Activated T-cell treated with anti-CD3 and anti-CD28 coated beads, Interleukin-2, amount 50 U/mL, for 24 hours (primary cell): ENCODE data around the gene RAB24.

Experiments used
- DNase-seq: peaks from one replicate; pipeline ENCODE4 v3.0.0-alpha.2; 2020
- H3K27ac Mint-ChIP-seq: 2 replicates; pipeline ENCODE4 v1.8.0; 2020; ENCODE audit warnings: mild to moderate bottlenecking, mixed read lengths
- H3K27me3 Mint-ChIP-seq: 2 replicates; pipeline ENCODE4 v1.8.0; 2020; ENCODE audit warnings: mixed read lengths
- H3K36me3 Mint-ChIP-seq: 2 replicates; pipeline ENCODE4 v1.8.0; 2020; ENCODE audit warnings: low read depth, mixed read lengths
- H3K4me1 Mint-ChIP-seq: 2 replicates; pipeline ENCODE4 v1.8.0; 2020; ENCODE audit warnings: low read depth, mixed read lengths
- H3K4me3 Mint-ChIP-seq: 2 replicates; pipeline ENCODE4 v1.8.0; 2020; ENCODE audit warnings: mild to moderate bottlenecking, moderate library complexity, mixed read lengths
- H3K9me3 Mint-ChIP-seq: 2 replicates; pipeline ENCODE4 v1.8.0; 2020; ENCODE audit warnings: mixed read lengths

RAB24 gene

DNA sequence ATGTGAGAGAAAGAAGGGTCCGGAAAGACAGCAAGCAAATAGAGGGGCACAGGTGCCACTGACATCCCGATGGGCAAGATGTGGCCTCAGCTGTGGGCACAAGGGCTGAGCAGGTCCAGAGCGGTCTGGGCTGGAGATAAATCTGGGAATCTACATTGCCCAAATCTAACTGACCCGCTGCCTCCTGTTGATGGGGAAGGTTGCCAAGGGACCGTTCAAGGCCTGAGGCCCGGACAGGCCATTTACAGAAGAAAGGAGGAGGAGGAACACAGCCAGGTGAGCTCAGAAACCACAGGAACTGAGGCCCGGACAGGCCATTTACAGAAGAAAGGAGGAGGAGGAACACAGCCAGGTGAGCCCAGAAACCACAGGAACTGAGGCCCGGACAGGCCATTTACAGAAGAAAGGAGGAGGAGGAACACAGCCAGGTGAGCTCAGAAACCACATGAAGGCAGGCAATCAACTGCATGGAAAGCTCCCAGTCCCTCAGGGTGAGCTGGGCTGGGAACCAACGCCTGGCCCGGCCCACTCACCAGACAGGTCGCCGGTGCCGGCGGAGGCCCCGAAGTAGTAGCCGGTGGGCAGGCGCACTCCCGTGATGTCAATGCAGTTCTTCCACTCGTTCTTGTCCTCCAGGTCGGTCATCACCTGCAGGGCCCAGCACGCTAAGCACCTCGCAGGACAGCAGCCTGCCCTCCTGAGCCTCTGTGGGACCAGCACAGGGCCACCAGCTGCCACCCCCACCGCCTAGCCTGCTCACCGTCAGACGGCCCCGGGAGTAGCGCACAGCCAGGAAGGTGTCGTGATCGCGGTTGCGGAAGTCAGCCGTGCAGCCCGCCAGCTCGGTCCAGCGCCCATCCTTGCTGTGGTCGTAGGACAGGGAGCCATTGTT, 33.3 kb upstream of the RAB24 start:
- DNase-seq, result no peak
- Mint-ChIP-seq H3K9me3 (no peaks in the 10 kb centered on the region), H3K4me3 (no peak overlapping the region), H3K36me3 (peaks cover 89% of the 10 kb centered on the region), H3K27me3 (no peaks in the 10 kb centered on the region), H3K4me1 (peaks cover 11% of the 10 kb centered on the region), H3K27ac (peak overlapping the region; percentile 35)

DNA sequence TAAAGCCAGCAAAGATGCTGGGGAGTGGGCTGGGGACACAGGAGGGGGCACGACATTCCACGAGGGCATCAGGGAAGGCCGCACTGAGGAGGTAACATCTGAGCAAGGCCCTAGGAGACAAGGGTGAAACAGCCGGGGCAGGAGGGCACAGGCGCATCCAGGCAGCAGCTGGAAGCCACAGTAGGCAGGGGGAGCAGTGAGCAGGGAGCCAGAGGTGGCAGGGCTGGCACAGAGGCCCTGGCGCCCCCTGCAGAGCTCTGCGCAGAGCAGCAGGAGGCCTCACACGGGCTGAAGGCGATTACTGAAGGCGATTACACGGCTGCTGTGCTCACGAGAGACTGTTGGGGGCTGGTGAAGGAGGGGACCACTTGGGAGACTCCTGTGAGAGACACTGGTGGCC, 32.6 kb upstream of the RAB24 start:
- no peak for DNase-seq
- Mint-ChIP-seq H3K4me3 (no peak overlapping the region), H3K9me3 (no peaks in the 10 kb centered on the region), H3K36me3 (peaks cover 89% of the 10 kb centered on the region), H3K27ac (peak overlapping the region; percentile 35), H3K4me1 (peaks cover 11% of the 10 kb centered on the region), H3K27me3 (no peaks in the 10 kb centered on the region)

DNA sequence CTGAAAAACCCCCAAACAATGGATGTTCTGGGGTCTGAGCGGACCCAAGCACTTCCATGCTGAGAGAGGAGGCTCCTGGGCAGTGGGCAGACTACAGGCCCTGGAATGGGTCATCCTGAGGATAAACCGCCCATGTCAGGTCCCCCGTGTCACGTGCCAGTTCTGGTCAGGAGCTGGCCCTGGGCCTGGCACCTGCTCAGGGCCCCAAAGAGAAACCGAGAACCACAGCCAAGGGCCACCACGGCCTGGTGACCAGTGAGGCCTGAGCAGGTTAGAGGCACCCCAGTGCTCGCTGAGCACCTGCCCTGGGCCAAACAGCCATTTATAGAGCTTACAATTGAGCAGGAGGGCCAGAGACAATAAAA, 32.2 kb upstream of the RAB24 start:
- H3K4me1 Mint-ChIP-seq, result peaks cover 11% of the 10 kb centered on the region

DNA sequence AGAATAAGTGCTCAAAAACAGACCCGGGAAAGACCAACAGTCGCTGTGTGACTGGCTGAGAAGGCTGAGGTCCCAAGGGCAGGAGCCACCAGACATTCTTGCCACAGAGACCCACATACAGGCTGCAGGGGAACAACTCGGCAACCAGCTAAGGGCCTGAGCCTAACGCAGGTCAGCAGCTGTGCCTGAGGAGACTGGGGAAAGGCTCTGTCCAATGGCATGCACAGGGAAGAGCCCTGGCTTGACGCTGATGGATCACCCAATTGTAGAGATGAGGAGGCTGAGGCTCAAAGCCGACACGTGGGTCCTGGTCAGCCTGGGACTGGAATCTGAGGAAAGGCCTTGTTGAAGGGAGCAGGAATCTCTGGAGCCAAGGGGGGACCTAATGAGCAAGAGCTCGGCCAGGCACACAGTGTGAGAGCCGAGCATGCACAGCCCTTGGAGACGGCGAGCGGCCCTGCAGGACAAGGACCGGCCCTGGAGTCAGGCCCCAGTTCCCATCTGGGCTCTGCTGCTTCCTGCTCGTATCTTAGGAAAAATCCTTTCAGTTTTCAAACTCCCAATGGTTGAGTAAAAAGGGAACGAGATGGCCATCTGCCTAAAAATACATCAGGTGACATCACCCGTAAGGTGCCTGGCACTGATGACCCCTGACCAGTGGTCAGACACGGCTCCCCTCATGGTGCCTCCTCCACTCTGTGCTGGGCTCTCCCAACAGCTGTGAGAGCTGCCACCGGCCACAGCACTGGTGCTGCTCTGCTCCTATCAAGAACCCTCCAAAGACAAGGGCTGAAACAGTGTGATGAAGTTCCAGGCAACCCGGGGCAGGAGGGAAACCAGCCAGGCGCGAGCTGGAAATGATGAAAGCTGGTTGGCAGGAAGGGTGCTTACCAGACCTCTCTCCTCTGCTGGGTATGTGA, 31.5 kb upstream of the RAB24 start:
- H3K9me3 Mint-ChIP-seq, result no peaks in the 10 kb centered on the region
- H3K27ac Mint-ChIP-seq, result no peak overlapping the region
- DNase-seq, result no peak
- H3K36me3 Mint-ChIP-seq, result peaks cover 96% of the 10 kb centered on the region
- H3K4me3 Mint-ChIP-seq, result no peak overlapping the region
- peaks cover 8% of the 10 kb centered on the region for H3K4me1 Mint-ChIP-seq
- H3K27me3 Mint-ChIP-seq, result no peaks in the 10 kb centered on the region

More for the DNA sequence above, 32.2 kb upstream of the RAB24 start:
- Mint-ChIP-seq H3K9me3 (no peaks in the 10 kb centered on the region), H3K4me3 (no peak overlapping the region), H3K36me3 (peaks cover 93% of the 10 kb centered on the region), H3K27ac (no peak overlapping the region), H3K27me3 (no peaks in the 10 kb centered on the region)
- DNase-seq, result no peak

DNA sequence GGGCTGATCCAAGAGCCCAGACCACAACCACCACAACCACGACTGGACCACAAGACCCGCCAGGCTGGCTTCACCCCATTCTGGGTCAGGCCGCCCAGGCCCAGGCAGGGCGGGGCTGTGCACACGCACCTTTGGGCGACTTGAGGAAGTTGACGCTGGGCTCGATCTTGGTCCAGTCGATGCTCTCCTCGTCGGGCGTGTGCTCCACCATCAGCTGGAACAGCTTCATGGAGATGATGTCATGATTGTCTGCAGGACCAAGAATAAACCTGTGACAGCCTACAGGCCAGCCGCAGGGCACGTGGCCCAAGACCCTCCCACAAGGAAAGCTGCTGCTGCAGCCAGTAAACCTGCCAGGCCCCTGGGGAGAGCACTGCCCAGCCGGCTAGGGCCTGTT, 30.6 kb upstream of the RAB24 start:
- Mint-ChIP-seq H3K27ac (no peak overlapping the region), H3K4me3 (no peak overlapping the region), H3K9me3 (no peaks in the 10 kb centered on the region), H3K36me3 (peaks cover 94% of the 10 kb centered on the region), H3K4me1 (no peaks in the 10 kb centered on the region), H3K27me3 (no peaks in the 10 kb centered on the region)
- no peak for DNase-seq

DNA sequence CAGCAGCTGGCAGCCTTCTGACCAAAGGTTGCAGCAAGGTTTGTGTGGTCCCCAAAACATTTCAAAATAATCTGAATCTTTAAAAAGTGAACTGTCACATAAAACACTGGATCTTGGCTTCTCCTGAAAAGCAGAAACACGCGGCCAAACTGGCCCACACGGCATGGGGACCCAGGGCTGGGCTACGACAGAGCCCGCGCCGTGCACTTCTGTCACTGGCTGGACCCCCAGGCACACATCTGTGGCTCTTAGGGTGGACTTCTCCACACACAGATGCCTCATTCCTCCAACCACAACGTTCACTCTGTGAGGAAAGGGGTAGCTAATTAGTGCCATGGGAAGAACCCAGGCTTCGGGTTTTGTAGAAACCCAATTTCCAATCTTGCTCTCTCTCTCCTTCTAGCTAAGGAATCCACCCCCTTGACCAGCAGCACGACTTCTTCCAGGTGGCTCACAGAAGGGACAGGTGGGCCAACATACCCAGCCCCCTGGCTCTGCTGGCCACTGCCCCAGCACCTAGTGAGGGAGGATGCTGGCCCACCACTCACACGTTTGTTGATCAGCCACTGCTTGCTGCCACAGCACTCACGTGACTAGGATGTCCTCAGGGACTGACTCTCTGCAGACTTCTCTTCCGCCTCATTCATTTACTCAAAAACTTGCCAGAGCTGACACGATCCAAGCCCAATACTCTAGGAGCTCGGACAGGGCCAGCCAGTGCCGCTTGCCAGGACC, 30.1 kb upstream of the RAB24 start:
- peaks cover 2% of the 10 kb centered on the region for H3K4me1 Mint-ChIP-seq
- no peaks in the 10 kb centered on the region for H3K9me3 Mint-ChIP-seq
- H3K36me3 Mint-ChIP-seq, result peaks cover 91% of the 10 kb centered on the region
- no peaks in the 10 kb centered on the region for H3K27me3 Mint-ChIP-seq
- H3K27ac Mint-ChIP-seq, result no peak overlapping the region
- H3K4me3 Mint-ChIP-seq, result no peak overlapping the region
- no peak for DNase-seq

DNA sequence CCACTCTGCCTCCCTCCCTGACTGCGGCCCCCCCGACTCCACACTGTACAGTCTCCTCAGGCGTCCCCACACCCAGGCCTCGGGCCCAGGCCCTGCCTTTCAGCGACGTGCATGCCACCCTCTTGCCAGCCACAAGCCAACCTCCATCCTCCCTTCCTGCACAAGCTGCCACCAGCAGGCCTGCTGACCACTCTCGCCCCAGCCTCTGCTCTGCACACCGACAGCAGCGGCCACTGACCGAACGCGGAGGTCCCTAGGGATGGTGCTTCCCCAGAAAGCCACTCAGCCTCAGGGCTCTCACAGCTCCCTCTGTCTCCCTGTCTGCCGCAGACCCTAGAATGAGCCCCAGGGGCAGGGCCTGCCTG, 29.4 kb upstream of the RAB24 start:
- Mint-ChIP-seq H3K27me3 (no peaks in the 10 kb centered on the region), H3K9me3 (no peaks in the 10 kb centered on the region), H3K4me3 (no peak overlapping the region), H3K36me3 (peaks cover 91% of the 10 kb centered on the region), H3K27ac (no peak overlapping the region), H3K4me1 (peaks cover 4% of the 10 kb centered on the region)
- DNase-seq, result no peak

DNA sequence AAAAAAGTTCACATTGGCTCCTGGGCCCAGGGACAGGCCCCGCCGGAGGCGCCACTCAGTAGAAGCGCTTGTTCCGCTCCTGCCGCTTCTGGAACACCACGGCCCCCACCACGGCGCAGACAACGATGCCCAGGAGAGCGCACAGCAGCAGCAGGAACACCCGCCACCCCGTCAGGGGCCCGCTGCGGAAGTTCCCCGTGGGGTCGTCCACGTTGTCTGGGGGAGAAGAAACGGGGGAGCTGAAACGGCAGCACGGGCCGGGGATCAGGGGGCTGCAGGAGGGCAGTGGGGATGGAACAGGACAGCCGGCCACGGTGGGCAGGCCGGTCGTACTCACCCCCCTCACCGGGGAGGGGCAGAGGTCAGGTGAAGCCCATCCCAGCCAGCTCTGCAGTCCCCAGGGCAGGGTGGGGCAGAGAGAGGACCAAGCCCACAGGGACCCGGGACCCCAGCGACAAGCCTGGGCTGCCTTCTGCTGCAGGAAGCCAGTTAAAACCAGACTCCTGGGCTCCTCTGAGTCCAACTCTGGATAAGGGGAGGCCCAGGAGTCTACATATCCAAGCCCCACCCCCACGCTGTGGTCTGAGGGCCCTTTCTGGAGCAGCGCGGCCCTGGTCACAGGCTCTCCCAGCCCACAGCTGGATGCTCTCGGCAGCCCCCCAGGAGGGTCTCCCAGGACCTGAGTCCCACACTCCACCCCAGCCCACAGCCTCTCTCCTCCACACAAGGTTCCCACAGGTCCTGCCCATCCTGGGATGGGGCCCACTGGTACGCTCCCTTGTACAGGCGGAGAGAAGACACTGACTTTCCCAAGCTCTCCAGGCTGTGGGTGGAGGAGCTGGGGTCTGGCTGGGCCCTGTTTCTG, 28.7 kb upstream of the RAB24 start:
- no peak overlapping the region for H3K4me3 Mint-ChIP-seq
- no peak for DNase-seq
- no peaks in the 10 kb centered on the region for H3K27me3 Mint-ChIP-seq
- H3K9me3 Mint-ChIP-seq, result no peaks in the 10 kb centered on the region
- peaks cover 91% of the 10 kb centered on the region for H3K36me3 Mint-ChIP-seq
- H3K27ac Mint-ChIP-seq, result no peak overlapping the region
- peaks cover 9% of the 10 kb centered on the region for H3K4me1 Mint-ChIP-seq

DNA sequence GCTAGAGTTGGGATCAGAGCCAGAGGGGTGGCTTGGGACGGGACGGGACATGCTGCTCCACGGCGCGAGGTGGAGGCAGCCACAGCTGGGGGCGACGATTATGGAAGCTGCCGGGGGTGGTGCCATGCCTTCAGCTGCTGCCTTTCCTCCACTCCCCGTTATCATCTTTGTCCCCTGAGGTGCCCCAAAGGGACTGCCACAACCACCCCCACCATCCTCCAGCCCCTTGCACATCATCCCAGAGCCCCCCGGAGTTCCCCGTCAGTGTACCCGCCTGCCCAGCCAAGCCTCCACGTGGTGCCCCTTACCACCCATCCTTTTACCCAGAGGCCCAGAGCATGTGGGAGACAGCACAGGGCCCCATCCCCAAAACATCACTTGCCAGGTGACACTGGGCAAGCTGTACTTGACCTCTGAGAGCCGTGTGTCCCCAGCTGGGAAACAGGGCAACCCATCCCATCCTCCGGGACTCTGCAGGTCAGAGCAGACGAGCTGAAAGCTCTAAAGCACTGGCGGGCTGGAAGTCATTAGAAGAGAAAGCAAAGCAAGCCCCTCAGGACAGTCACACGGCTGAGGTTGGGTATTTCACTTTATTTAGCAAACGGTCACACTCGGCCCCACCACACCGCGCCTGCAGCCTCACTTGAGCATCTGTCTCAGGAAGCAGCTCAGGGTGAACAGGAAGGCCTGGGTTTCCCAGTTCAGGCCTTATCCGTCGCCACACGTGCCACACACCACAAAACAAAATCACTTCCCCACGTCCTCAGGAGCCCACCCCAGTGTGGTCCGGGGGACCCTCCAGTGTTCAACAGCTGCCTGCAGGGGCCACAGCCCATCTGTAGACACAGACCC, 27.7 kb upstream of the RAB24 start:
- DNase-seq, result no peak
- no peaks in the 10 kb centered on the region for H3K27me3 Mint-ChIP-seq
- H3K9me3 Mint-ChIP-seq, result no peaks in the 10 kb centered on the region
- peaks cover 9% of the 10 kb centered on the region for H3K4me1 Mint-ChIP-seq
- H3K36me3 Mint-ChIP-seq, result peaks cover 82% of the 10 kb centered on the region
- H3K27ac Mint-ChIP-seq, result peak overlapping the region; percentile 67
- H3K4me3 Mint-ChIP-seq, result no peak overlapping the region

DNA sequence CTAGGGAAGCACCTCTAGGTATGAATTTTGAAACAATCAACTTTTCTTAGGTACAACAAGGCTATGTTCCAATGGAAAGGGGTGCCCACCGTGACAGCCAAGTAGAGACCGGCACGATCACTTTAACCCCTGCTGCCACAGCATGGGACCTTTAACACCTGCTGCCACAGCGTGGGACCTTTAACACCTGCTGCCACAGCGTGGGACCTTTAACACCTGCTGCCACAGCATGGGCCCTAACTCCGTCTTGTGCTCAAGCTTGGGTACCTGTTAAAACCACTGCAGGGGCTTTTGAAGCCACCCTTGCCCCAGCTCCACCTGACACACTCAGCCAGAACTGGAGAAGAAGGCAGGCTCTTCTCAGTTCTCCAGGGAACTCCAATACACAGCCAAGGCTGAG, 26.4 kb upstream of the RAB24 start:
- H3K36me3 Mint-ChIP-seq, result peaks cover 73% of the 10 kb centered on the region
- no peak for DNase-seq
- H3K9me3 Mint-ChIP-seq, result no peaks in the 10 kb centered on the region
- H3K4me1 Mint-ChIP-seq, result peaks cover 11% of the 10 kb centered on the region
- H3K27ac Mint-ChIP-seq, result no peak overlapping the region
- H3K27me3 Mint-ChIP-seq, result no peaks in the 10 kb centered on the region
- H3K4me3 Mint-ChIP-seq, result no peak overlapping the region

DNA sequence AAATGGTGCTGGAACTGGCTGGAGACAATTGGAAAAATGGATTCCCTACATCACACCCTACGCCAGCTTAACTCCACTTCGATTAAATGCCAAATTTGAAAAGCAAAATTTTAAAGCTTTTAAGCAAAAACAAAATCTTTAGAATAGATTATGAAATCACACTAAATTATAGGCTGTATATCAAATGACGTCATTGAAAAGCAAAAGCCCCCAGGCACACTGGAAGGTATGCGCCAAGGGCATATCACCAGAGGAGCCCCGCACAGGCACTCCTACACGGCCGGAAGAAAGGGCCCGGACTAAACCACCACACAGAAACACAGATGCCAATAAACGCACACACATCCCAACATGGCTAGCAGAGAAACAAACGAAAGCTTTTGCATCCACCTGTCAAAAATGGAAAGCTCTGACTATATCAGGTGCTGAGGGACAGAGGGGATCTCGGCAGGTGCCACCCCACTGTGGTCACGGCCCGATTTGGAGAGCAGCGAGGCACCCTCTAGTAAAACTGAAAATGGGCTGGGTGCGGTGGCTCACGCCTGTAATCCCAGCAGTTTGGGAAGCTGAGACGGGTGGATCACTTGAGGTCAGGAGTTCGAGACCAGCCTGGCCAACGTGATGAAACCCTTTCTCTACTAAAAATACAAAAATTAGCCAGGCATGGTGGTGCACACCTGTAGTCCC, 25.2 kb upstream of the RAB24 start:
- Mint-ChIP-seq H3K27ac (peak overlapping the region; percentile 40), H3K4me3 (no peak overlapping the region), H3K9me3 (no peaks in the 10 kb centered on the region), H3K4me1 (peaks cover 16% of the 10 kb centered on the region), H3K36me3 (peaks cover 65% of the 10 kb centered on the region), H3K27me3 (no peaks in the 10 kb centered on the region)
- DNase-seq, result no peak

DNA sequence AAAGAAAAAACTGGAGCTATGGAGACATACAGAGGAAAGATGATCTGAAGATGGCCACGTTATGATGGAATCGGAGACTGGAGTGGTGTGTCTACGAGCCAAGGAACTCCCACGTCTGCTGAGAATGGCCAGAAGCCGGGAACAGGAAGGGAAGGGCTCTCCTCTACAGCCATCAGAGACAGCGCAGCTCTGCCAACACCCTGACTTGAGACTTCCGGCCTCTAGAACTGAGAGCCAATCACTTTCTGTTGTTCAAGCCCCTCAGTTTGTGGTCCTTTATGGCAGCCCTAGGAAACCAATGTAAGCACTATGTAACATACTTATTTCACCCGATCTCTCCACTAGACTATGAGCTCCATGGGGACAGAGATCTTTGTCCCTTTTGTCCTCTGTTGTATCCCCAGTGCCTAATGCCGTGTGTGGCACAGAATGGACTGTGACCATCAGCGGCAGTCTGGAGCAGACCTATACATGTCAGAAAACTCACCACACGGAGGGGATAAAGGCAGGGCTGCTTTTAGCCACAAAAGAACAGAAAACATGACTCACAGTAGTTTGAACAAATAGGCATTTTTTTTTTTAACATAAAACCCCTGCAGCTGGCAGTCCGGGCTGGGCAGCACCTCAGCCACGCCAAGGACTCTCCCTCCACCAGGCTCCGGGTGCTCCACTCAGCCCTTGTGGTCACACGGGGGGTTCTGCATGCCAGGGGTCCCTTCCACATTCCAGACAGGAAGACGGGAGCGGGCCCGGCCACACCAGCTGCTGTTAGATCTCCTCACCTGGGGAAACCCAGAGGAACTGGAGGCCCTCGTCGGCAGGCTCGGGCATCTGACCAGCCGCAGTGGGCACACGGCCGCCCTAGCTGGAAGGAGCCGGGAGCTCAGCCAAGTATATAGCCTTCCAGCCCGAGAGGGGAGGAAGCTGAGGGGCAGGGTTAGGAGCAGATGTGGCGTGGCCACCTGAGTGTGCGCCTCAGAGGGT, 24.3 kb upstream of the RAB24 start:
- Mint-ChIP-seq H3K36me3 (peaks cover 59% of the 10 kb centered on the region), H3K4me1 (peaks cover 22% of the 10 kb centered on the region), H3K9me3 (no peaks in the 10 kb centered on the region), H3K4me3 (no peak overlapping the region), H3K27ac (peak overlapping the region; percentile 82), H3K27me3 (no peaks in the 10 kb centered on the region)
- no peak for DNase-seq
